Measurements from ENCODE around the gene DLGAP1.

DNA sequence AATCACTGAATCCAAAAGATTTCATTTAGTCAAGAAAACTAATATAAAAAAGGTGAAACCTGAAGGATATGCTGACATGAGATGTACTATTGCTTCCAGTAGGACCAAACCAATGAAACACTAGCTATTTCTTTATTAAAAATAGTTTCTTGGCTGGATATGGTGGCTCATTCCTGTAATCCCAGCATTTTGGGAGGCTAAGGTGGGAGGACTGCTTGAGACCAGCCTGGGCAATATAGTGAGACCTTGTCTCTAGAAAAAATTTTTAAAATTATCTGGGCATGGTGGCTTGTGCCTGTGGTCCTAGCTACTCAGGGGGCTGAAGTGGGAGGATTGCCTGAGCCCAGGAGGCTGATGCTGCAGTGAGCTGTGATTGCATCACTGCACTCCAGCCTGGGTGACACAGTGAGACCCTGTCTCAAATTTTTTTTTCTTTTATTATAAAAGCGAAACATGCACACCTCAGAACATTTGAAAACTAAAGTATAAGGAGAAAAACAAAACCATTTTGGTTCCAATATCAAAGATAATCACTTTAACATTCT, 738.9 kb downstream of the DLGAP1 start:
- no peak for TF ChIP-seq EZH2 (IDR thresholded peaks at IDR 0.05; ENCODE audit: insufficient read depth, poor library complexity, severe bottlenecking)
- TF ChIP-seq EZH2phosphoT487 (IDR thresholded peaks at IDR 0.05; ENCODE audit: insufficient read depth, low read depth): no peak
